ENCODE results near the gene ATOH8.

The ATOH8 gene

DNA sequence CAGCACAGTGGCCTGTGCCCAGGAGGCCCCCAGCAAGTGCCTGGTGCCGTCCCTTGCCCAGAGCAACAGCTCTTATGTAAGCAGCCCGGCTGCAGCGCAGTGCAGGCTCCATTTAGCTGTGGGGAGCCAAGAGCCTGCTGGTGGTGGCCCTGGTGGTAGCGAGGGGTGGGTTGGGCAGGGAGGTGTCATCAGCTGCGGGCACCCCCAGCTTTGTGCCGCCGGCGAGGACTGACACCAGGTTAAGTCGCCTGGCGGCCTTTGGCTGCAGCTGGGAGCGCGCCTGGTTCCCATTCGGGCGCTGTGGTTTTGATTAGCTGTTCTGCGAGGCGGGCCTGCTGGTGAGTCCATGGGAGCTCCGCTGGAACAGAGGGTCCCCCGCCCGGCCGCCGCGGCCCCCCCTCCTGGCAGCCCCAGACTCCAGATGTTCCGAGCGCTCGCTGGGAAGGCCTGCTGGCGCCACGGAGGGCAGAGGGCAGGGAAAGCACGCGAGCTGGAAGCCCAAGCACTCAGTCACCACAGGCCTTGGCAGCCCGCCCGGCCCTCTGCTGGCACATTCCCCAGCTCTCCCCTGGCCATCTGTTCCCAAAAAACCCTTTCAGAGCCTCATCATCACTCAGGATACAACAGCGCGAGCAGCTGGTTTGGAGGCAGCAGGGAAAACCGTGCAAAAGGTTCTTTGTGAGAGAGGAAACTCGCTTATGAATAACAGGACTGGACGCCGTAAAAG is 18.4 kb downstream of the ATOH8 start:
- DNase-seq = peak; percentile 97

DNA sequence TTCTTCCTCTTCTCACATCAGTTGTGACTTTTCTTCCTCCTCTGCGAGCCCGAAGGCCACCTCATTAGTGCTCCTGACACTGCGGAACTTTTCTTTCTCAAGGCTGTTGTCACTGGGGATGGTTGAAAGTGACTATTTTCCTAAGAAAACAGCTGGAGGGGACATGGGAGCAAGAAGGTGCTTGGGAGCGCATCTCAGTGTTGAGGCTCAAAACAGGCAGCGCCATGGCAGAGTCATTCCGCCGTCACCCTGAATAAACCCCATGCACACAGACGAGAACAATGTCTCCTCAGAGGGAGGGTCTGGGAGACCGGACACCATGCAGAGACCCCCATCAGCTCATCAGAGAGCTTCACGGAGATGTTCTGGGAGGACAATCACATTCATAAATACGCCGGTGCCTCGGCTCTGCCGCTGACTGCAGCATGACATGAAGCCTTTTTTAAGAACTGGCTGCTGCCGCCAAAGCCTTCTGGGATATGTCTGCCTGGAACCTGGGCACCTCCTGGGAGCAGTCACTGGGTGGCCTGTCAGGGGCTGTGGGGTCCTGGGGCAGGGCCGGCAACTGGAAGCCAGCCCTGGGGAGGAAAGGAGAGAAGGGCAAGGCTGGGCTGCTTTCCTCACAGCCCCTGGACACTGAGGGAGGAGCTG is 19.2 kb downstream of the ATOH8 start:
- DNase-seq = peak; percentile 54

DNA sequence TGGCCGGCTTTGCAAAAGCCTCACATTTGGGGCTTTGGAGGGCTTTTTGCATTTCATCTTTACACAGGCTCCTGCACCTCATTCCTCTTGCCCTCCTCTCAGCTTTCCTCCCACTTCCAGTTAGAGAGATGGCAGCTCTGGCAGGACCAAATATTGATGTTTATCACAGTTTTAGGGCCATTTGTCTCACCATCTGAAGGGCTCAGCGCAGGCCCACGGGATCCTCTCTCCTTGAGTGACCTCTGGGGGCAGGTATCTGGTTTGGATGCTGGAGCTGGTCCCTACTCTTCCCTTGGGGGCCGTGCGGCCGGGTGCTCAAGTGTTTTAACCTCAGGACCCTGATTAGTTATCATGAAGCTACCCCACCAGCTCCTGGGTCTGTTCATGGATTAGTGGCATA is 19.9 kb downstream of the ATOH8 start:
- DNase-seq = no peak

DNA sequence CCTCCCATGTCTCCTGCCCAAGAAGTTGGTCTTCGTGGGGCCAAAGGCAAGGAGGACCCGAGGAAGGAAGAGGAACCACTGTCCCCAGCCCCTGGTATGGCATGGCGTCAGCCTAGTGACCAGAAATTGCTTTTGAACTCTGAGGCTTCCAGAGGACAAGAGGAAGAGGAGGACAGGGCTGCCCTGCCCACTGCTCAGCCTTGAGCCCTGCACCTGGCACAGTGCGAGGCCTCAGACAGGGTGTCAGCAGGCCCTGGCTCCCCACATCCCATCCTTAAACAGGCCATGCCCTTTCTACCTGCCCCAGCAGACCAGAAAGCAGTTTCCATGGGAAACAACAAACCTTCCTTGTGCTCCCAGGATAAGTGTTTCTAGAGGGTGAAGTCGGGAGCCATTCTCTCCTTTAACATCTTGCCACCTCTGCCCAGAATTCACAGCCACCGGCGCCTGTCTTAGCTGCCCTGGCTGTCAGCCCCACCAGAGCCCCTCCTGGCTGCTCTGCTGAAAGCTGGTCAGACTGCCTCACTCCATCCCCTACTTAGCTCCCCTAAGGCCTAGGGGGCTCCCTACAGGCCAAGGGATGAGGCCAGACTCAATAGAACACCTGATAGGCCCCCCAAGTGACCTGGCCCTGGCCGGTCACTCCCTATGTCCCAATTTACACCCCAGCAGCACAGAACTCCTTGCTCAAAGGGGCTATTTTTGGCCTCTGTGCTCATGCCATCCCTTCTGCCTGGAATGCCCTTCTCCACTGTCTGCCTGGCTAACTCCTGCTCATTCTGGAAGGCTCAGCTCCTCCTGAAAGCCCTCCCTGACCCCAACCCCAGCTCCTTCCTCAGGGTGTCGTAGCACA is 20.6 kb downstream of the ATOH8 start:
- no peak for DNase-seq

DNA sequence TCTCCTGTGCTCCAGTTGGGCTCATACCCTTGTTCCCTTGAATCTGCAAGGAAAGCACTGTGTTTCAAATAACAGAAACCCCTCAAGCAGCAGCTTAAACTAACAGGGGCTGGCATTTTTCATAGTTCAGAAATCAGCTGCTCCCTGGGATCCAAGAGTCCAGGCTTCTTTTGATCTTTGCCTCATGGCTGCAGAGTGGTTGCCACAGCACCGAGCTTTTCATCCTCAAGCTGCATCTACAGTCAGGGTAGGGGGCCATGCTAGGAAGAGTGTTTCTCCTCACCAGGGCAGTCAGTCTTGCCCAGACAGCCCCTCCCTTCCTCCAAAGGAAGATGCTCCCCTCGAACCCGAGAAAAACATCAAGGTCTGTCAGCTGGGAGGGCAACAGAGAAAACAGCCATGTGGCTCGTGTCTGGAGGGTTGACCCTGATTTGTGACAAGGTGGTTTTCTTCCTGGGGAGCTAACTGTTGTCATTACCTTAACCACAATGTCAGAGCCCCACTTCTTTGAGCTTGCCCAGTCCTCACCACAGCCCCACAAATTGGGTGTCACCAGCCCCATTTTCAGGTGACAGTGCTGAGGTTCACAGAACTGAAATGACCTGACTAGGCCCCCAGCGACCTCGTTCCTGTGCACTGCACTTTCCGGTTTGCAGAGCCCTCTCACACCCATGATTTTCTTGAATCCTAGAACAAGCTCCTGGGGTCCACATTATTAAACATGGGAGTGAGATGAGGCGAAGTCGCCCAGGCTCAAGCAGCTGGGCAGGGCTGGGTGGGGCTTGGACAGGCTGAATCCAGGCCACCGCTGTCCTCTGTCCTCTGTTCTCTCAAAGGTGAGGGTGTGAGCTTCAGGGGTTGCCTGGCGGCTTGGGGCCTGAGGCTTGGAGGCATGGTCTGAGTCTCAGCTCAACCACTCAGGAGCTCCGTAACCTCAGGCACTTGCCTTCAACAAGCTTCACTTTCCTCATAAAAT is 21.9 kb downstream of the ATOH8 start:
- DNase-seq = no peak

DNA sequence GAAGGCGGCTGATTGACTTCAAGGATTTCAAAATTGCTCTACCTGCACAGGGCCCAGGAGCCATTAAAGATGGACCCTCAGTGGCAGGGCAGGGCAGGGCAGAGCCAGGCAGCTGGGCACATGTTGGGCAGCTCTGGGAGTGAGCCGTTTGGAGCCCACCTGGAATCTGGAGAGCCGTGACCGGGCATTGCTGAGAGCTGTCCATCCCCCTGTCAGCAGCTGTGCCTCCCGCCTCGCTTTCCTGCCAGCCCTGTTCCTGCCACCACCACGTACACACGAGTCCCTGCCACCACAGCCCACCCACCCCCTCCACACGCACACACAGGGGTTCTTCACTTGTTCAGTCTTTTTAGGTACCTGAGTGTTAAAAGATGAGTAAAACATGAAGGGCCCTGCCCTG is 22.9 kb downstream of the ATOH8 start:
- no peak for DNase-seq

DNA sequence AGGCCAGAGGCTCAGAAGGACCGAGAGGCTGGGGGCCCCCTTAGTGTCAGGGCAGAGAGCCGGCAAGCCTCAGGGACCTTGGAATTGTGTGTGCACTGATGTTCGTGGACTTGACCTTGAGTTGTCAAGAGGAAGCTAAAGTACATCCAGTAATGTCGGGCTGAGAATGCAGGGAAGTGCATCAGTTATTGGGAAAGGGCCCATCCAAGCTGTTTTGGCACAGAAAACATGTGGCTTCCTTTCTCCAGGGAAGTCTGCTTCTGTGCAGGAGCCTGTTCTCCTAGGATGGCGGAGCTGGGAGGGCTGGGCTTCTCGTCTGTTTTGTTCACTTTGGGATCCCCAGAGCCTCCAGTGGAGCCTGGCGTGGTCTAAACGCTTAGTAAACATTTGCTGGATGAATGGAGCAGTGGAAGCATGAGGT is 23.7 kb downstream of the ATOH8 start:
- no peak for DNase-seq

DNA sequence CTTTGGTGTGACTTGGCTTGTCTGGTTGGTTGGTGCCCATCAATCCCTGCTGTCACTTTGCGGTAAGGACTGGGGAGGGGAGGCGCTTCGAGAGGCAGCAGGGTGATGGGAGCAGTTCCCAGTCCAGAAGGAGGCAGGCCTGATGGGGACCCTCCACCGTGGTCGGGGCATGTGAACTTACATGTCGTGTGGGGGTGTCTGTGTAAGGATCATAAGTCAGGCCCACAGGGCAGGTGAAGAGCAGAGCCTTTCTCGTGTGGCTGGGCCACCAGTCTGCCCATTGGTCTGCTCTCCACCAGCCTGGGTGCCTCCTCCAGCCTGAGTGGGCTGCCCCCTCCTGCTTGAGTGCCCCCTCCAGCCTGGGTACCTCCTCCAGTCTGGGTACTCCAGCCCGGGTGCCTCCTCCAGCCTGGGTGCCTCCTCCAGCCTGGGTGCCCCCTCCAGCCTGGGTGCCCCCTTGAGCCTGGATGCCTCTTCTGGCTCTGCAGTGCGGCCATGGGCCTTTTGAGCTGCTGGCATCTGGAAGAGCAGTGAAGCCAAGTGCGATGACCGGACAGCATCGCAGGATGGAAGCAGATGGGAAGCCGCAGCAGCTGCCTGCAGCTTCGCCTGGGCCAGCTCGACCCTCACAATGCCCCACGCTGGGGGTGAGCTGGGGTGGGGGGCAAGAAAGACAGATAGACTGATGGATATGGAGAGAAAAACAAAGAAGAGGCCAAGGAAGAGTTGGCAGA is 25.0 kb downstream of the ATOH8 start:
- DNase-seq = no peak

DNA sequence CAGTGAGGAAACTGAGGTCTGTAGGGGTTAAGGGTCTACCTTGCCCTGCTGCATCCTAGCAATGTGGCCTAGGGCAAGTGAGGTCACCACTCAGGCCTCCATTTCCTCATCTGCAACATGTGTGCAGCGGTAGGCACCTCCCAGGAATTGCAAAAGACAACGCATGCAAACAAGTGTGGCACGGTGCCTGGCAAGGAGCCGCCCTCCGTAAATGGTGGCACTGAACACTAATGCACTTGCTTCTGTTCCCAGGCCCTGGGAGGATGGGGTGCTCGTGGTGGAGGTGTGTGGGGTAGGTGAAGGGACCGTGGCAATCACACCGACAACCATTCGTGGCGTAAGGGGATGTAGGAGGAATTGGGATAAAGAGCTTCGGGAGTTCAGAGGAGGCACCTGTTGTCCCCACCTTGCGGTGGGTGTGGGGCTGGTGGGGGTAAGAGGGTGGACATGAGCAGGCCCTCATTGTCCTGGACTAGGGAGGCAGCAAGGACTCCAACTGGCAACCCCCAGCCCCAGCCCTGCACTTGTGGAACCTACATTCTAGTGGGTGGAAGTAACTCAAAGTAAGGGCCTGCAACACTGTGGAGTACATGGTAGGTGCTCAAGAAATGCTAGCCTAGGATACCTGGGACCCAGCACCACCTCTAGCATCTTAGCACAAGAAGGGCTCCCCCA is 26.0 kb downstream of the ATOH8 start:
- no peak for DNase-seq

DNA sequence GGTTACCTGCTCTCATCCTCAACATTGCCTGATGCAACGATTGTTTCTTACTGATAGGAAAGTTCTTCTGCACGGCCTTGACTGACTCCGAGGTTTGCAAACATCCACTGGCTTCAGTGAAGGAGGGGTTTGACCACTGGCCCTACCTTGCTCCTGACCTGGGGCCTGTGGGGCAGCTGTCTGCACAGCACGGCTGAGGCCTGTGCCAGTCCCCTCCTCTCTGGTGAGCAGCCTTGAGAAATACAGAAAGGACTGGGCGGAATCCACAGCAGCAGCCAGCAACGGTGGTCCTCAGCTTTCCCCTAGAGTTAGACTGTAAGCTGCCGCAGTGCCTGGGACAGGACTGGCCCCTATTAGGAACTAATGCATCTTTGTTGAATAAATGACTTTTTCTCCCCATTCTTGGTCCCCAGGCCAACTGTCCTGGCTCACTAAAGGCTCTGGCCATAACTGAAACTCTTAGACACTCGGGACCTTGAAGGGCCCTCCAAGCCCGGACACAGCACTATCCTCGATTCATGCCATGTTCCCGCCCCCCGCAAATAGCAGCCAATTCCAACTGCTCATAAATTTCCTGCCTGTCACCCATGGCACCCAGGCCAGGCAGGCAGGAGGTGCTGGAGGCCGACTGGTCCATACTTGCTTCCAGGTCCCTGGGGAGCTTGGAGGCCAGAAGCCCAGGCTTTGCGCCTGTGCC is 26.7 kb downstream of the ATOH8 start:
- DNase-seq = no peak

DNA sequence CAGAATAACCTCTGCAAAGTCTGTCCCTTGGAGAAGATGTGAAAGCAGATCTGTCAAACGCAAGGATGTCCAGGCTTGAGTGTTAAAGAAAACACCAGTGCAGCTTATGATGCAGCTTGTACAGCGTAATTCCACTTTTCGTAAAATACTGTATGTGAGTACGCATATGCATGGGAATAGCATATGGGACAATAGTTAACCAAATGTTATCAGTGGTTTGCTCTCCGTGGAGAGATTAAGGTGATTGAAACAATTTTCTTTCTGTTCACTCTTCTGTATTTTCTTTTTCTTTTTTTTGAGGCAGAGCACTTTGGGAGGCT is 27.2 kb downstream of the ATOH8 start:
- DNase-seq = no peak

DNA sequence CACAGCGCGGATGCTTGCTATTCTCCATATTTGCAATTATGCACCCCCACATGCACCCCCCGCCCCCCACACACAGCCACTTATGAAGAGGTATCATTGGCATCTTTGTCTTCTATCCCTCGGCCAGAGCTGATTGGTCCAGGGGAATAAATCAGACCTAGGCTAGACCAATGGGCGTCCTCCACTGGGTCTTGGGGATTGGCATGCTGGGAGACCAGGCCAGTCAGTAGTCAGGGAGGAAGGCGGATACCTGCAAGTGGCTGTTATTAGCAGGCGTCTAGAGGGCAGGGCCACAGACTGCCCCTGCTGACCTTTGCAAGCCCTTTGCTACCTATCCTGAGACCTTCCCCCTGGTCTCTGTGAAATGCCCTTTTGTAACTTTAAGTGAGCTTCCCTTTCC is 30.0 kb downstream of the ATOH8 start:
- DNase-seq = no peak

DNA sequence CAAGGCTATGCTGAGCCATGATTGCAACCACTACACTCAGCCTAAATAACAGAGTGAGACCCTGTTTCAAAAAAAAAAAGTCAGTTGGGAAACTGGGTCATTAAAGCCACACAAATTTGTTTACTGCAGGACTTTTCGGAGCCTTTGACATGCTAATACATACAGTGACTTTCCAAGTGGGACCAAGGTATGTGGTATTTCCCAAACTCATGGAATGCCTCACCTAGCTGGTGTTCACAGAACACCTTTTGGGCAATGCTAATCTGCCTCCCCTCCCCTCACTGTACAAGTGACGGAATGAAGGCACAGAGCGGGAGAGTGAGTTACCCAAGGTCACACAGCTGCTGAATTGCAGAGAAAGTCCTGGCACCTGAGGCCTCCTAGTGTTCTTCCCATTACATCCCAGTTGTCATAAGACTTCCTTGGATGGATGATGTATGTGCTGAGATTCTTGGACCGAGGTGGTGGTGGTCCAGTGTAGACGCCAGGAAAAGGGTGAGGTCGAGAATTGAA is 30.7 kb downstream of the ATOH8 start:
- no peak for DNase-seq

DNA sequence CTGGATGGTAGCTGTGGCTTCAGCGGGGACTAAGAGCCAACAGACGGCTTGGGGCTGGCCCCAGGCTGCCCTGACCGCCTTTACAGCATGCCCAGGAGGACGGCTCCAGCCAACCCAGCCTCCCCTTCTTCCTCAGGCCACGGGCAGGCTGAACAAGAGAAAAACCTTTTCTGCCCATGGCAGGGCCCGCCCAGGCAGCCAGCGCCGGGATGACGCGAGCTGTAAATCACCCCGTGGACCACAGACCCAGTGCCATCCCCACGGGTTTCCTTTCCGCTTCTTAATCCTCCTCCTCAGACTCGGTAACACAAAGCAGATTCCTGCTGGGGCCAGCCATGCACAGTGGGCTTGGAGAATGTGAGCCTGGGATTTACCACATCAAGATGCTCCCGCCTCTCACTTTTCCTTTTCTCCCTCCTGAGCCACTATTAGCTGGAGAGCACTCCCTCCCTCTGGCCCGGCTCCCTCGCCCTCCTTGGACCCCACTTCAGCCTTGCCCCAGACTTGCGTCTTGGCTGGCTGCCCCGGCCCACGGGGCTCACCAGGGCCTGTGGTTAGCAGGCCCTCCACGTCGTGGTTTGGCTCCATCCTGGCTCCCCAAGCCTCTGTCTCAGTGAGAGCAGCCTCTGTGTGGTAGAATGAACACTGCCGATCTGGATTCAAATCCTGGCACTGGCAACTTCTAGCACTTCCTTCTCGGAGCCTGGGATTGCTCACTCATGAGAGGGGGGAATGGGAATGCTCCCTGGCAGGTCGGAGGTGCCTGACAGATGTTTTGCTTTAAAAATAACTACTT is 31.4 kb downstream of the ATOH8 start:
- peak; percentile 76 for DNase-seq

DNA sequence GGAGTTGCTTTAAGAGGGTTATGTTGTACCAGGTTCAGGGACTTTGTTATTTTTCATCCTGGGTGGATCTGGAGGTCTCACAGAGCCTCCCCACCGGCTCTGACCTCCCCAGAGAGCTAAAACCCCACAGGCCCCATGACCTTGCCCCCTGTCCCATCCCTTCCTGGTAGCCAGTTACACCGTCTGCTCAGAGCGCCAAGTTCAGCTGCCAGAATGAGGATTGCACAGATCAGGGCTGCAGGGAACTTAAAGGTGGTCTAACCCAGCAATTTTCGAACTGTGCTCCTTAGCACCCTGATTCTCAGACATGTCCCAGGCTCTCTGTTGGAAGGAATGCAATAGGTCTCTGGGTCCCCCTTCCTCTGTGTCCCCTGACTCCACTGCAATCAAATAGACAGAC is 32.1 kb downstream of the ATOH8 start:
- no peak for DNase-seq

DNA sequence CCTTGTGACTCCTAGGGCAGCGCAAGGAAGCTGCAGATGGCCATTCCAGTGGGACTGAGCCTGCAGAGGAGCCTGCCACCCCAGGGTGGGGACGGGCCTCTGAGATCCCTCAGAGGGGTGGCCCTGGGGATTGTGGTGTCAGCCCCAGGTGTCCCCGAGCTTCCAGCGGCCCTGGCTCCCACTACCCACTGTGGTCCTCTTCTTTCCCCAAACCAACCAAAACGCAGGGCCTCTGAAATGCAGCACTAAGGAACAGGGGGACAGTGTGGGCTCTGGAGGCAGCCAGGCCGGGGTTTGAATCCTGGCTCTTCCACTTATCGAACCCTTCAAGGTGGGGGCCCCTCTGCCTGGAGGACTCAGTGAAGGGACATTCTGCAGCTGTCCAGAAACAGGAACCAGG is 32.7 kb downstream of the ATOH8 start:
- no peak for DNase-seq

DNA sequence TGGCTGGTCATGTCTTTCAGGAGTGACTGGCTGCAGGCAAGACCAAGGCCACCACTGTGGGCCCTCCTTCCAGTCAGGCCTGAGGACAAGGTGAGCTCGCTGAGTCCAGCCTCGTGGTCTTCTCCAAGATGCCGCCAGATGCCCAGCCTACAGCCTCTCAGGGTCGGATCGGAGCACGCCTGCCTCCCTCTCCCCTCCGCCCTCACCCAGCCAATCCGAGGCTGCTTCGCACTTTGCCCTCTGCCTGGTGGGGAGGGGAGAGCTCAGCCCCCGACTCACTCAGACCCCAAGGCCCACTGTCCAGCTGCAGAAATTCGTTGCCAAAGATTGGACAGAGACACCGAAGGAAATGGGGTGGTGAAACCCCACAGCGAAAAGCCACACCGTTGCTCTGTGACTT is 33.1 kb downstream of the ATOH8 start:
- no peak for DNase-seq

DNA sequence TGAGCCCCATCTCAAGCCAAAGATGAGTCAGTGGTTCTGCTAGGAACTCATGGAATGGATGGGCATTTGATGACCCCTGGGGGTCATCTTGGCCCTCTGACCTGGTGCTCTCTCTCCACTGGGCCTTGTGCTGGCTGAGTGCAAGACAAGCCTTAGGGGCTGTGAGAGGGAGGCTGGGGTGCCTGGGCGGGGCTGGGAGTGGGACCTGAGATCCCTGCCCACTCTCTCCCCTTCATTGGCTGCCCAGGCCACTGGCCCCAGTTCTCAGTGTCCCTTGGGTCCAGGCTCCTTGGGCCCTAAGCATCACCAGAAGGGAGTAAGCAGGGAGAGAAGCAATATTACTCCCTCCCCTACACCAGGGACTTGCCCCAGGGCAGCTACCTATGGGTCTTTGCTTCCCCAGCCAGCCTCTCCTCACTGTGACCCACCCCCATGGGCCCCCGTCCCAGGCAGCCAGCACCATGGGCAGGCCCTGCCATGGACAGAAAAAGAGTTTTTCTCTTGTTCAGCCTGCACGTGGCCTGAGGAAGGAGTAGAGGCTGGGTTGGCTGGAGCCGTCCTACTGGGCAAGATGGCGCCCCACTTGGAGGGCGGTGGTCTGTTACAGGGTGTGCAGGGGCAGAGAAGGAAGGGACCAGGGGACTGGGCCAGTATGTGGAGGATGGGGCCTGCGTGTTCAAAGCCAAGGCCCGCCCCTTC is 33.6 kb downstream of the ATOH8 start:
- no peak for DNase-seq

DNA sequence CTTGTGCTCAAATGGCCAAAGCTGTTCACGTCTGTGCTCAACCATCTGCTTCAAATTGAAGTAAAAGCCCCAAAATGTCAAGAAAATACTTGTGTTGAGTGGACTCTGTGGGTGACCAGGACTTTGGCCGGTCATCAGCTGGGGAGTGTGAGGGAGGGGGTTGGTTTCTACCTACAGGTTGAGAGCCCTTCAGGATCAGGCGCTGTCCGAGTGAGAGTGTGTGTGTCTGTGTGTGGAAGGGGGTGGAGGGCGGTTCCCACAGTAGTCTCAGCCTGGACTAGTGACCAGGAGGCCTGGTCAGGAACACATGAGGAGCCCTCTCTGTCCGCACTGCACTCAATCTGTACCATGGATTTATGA is 34.2 kb downstream of the ATOH8 start:
- no peak for DNase-seq

Measured in midbrain (tissue), 1 donor.